ENCODE results near the gene BTRC.

Gene BTRC

DNA sequence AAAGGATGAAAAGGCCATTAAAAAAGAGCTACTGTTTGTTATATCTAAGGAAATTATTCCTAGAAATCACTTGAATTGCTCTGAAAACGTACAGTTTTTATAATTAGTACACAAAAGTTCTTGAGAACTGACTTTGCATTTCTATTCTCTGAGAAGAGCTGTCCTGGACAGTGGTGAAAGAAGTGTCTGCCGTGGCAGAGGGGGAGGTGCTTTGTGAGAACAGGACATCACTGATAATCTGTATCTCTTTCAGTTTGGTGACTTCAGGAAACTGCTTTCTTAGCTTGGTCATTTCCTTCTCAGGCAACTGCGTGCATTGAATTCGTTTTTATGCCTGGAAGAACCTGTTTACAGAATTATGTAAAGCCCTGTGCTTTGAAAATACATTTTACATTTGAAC lies 182.0 kb downstream of the BTRC start:
- H3K4me1 ChIP-seq (ENCODE audit: low read depth, poor library complexity, severe bottlenecking): no peaks in the 10 kb centered on the region
- no peak overlapping the region for H3K4me2 ChIP-seq
- H3K9ac ChIP-seq: no peak overlapping the region

DNA sequence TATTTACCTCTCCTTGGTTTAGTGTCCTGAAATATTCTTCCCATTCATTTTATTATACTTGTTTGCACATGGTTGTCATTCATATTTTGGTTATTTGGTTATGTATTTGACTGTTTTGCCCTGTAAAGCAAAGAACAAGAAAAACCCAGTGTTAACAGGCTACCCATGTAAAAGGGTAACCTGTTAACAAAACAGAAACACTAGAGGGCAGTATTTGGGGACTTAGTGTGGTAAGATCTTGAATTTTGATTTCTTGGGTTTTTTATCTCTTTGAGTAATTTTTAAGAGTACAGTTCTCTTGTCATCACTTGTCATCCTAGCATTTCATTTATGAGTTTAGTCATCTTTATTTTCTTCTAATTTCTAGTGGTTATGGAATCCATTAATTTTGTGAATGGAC lies 182.8 kb downstream of the BTRC start:
- TF ChIP-seq, protein P1, sequence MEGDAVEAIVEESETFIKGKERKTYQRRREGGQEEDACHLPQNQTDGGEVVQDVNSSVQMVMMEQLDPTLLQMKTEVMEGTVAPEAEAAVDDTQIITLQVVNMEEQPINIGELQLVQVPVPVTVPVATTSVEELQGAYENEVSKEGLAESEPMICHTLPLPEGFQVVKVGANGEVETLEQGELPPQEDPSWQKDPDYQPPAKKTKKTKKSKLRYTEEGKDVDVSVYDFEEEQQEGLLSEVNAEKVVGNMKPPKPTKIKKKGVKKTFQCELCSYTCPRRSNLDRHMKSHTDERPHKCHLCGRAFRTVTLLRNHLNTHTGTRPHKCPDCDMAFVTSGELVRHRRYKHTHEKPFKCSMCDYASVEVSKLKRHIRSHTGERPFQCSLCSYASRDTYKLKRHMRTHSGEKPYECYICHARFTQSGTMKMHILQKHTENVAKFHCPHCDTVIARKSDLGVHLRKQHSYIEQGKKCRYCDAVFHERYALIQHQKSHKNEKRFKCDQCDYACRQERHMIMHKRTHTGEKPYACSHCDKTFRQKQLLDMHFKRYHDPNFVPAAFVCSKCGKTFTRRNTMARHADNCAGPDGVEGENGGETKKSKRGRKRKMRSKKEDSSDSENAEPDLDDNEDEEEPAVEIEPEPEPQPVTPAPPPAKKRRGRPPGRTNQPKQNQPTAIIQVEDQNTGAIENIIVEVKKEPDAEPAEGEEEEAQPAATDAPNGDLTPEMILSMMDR (conservative IDR thresholded peaks at IDR 0.05; ENCODE audit: low read depth, low read length): peak; percentile 73
- H2AFZ ChIP-seq (ENCODE audit: low read depth): no peak overlapping the region
- no peaks in the 10 kb centered on the region for H3K27me3 ChIP-seq (ENCODE audit: insufficient read depth, low read depth)
- no peaks in the 10 kb centered on the region for H4K20me1 ChIP-seq (ENCODE audit: insufficient read depth)
- no peaks in the 10 kb centered on the region for H3K4me1 ChIP-seq (ENCODE audit: low read depth, poor library complexity, severe bottlenecking)
- H3K9ac ChIP-seq: no peak overlapping the region
- H3K79me2 ChIP-seq (ENCODE audit: insufficient read depth, low read depth): no peaks in the 10 kb centered on the region
- no peaks in the 10 kb centered on the region for H3K36me3 ChIP-seq (ENCODE audit: insufficient read depth)
- no peak overlapping the region for H3K4me2 ChIP-seq
- no peak overlapping the region for H3K4me3 ChIP-seq (IDR thresholded peaks at IDR 0.05; ENCODE audit: insufficient read depth, low read depth, low read length)
- H3K27ac ChIP-seq: no peak overlapping the region

More for the DNA sequence above, 182.0 kb downstream of the BTRC start:
- Histone ChIP-seq H3K27ac (no peak overlapping the region), H2AFZ (ENCODE audit: low read depth) (no peak overlapping the region), H3K79me2 (ENCODE audit: insufficient read depth, low read depth) (no peaks in the 10 kb centered on the region), H3K27me3 (ENCODE audit: insufficient read depth, low read depth) (no peaks in the 10 kb centered on the region), H3K4me3 (IDR thresholded peaks at IDR 0.05; ENCODE audit: insufficient read depth, low read depth, low read length) (no peak overlapping the region), H3K36me3 (ENCODE audit: insufficient read depth) (no peaks in the 10 kb centered on the region), H4K20me1 (ENCODE audit: insufficient read depth) (no peaks in the 10 kb centered on the region)
- TF ChIP-seq, protein P1 (conservative IDR thresholded peaks at IDR 0.05; ENCODE audit: low read depth, low read length): no peak

DNA sequence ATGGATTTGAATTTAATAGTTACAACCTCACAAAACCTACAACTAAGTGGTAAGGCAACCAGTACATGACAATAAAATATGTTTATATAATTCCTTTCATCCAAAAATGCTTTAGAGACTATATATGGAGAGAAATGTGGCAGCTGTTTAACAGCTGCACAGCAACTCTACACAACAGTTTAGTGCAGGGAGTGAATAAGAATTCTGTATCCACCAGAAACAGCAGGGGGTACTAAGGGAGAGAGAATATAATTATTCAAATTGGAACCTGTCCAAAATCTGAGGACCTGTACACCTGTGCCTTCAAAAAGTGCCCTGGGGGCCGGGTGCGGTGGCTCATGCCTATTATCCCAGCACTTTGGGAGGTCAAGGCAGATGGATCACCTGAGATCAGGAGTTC lies 184.5 kb downstream of the BTRC start:
- H3K27me3 ChIP-seq (ENCODE audit: insufficient read depth, low read depth): no peaks in the 10 kb centered on the region
- H3K36me3 ChIP-seq (ENCODE audit: insufficient read depth): no peaks in the 10 kb centered on the region
- no peak overlapping the region for H3K4me2 ChIP-seq
- H4K20me1 ChIP-seq (ENCODE audit: insufficient read depth): no peaks in the 10 kb centered on the region
- no peak overlapping the region for H2AFZ ChIP-seq (ENCODE audit: low read depth)
- H3K4me3 ChIP-seq (IDR thresholded peaks at IDR 0.05; ENCODE audit: insufficient read depth, low read depth, low read length): no peak overlapping the region
- H3K27ac ChIP-seq: no peak overlapping the region
- TF ChIP-seq, protein P1 (conservative IDR thresholded peaks at IDR 0.05; ENCODE audit: low read depth, low read length): no peak
- no peaks in the 10 kb centered on the region for H3K4me1 ChIP-seq (ENCODE audit: low read depth, poor library complexity, severe bottlenecking)
- no peak overlapping the region for H3K9ac ChIP-seq
- no peaks in the 10 kb centered on the region for H3K79me2 ChIP-seq (ENCODE audit: insufficient read depth, low read depth)

DNA sequence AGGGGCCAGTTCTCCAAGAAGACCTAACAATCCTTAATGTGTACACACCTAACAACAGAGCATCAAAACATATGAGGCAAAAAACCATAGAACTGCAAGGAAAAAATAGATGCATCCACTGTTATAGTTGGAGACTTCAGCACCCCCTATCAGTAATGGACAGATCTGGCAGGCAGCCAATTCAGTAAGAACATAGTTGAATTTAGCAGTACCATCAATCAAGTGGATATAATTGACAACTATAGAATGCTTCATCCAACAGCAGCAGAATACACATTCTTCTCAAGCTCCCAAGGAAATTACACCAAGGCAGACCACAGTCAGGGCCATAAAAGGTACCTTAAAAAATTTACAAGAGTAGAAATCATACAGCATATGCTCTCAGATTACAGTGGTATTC lies 191.9 kb downstream of the BTRC start:
- Histone ChIP-seq H3K27me3 (ENCODE audit: insufficient read depth, low read depth) (no peaks in the 10 kb centered on the region), H3K4me1 (ENCODE audit: low read depth, poor library complexity, severe bottlenecking) (no peaks in the 10 kb centered on the region), H2AFZ (ENCODE audit: low read depth) (no peak overlapping the region), H4K20me1 (ENCODE audit: insufficient read depth) (no peaks in the 10 kb centered on the region), H3K9ac (no peak overlapping the region), H3K4me2 (no peak overlapping the region), H3K27ac (no peak overlapping the region), H3K79me2 (ENCODE audit: insufficient read depth, low read depth) (no peaks in the 10 kb centered on the region), H3K36me3 (ENCODE audit: insufficient read depth) (no peaks in the 10 kb centered on the region), H3K4me3 (IDR thresholded peaks at IDR 0.05; ENCODE audit: insufficient read depth, low read depth, low read length) (no peak overlapping the region)
- TF ChIP-seq, protein P1 (conservative IDR thresholded peaks at IDR 0.05; ENCODE audit: low read depth, low read length): no peak

All from KMS-11 (cell line).